Upper lobe of left lung (tissue), 4 donors: ENCODE results near the gene DAPK2.

Experiments used
- EP300 ChIP-seq, 4 donors: sonication (generic); formaldehyde crosslinking; IDR thresholded peaks; one replicate each; pipeline ENCODE4 v1.5.1; 2017; ENCODE audit warnings: antibody characterized with exemption in 4 of 4, control low read depth in 2 of 4
- POLR2A ChIP-seq, 4 donors: fragments of 450-650 bp; IDR thresholded peaks; one replicate each; pipeline ENCODE4 v1.5.1; 2016 to 2017; ENCODE audit warnings: antibody characterized with exemption in 4 of 4, mild to moderate bottlenecking in 2 of 4
- POLR2AphosphoS5 ChIP-seq, 2 donors: sonication (generic); formaldehyde crosslinking; IDR thresholded peaks; one replicate each; pipeline ENCODE4 v1.5.1; 2017; ENCODE audit warnings: antibody characterized with exemption in 2 of 2
- TF ChIP-seq, protein P1 (sequence below), 6 experiments: fragments of 450-650 bp in 4 of 6; fragments of 200-600 bp in 2 of 6; sonication (generic) in 2 of 6; IDR thresholded peaks; one replicate each; pipeline ENCODE4 v1.5.1; 2016 to 2019; ENCODE audit warnings: antibody characterized with exemption in 6 of 6

DNA sequence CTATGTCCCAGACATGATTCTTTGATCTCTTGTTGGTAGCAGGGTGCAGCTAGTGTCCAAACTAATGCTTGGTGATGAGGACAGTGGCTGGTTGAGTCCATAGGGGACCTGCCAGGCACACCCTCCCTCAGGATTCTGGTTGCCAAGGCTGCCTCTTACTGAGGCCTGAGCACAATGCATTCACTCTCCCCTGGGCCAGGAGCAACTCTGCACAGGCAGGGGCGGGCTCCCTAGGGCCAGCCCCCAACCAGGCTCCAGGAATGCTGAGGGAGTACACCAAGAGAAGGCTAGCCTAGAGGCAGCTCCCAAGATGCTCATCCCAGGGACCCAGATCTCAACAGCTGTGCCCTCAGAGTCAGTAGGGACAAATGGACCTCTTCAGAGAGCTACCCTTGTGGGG lies 166.3 kb downstream of the DAPK2 start:
- TF ChIP-seq POLR2A (IDR thresholded peaks at IDR 0.05) (no peak), POLR2AphosphoS5 (IDR thresholded peaks at IDR 0.05) (no peak), EP300 (IDR thresholded peaks at IDR 0.05) (no peak)
- TF ChIP-seq, protein P1, sequence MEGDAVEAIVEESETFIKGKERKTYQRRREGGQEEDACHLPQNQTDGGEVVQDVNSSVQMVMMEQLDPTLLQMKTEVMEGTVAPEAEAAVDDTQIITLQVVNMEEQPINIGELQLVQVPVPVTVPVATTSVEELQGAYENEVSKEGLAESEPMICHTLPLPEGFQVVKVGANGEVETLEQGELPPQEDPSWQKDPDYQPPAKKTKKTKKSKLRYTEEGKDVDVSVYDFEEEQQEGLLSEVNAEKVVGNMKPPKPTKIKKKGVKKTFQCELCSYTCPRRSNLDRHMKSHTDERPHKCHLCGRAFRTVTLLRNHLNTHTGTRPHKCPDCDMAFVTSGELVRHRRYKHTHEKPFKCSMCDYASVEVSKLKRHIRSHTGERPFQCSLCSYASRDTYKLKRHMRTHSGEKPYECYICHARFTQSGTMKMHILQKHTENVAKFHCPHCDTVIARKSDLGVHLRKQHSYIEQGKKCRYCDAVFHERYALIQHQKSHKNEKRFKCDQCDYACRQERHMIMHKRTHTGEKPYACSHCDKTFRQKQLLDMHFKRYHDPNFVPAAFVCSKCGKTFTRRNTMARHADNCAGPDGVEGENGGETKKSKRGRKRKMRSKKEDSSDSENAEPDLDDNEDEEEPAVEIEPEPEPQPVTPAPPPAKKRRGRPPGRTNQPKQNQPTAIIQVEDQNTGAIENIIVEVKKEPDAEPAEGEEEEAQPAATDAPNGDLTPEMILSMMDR (IDR thresholded peaks at IDR 0.05), result no peak
